Stimulated activated naive B cell treated with anti-CD40 and anti-IgM and Interleukin-4, amounts not matched to agents 10 μg/mL and 1 μg/mL and 100 μg/mL, for 72 hours (primary cell): Measurements from ENCODE around the gene SYT15.
A peak's percentile ranks its signal among the peaks of the same experiment; 100 is the strongest.
"Not testable (repeated sequence)": the region's sequence is repeated elsewhere in the genome, so short reads cannot be mapped to it uniquely, and the experiment has no call there.

Source experiments
- ATAC-seq, 2 donors: fragments of 150-1000 bp; cut with Tn5 transposase; replicated peaks; 2 replicates each; pipeline ENCODE4 v1.10.0; 2021; ENCODE audit warnings: moderate library complexity in 1 of 2
- DNase-seq: peaks from one replicate; pipeline ENCODE4 v3.0.0; 2021
- H3K27ac Mint-ChIP-seq: one replicate; pipeline ENCODE4 v1.8.0; 2022; ENCODE audit warnings: mild to moderate bottlenecking, mixed read lengths
- H3K27me3 Mint-ChIP-seq, 2 donors: one replicate each; pipeline ENCODE4 v1.8.0; 2022; ENCODE audit warnings: mixed read lengths in 2 of 2
- H3K36me3 Mint-ChIP-seq, 2 donors: one replicate each; pipeline ENCODE4 v1.8.0; 2022; ENCODE audit warnings: mixed read lengths in 2 of 2, mild to moderate bottlenecking in 1 of 2
- H3K4me1 Mint-ChIP-seq, 2 donors: one replicate each; pipeline ENCODE4 v1.8.0; 2022; ENCODE audit warnings: mixed read lengths in 2 of 2, mild to moderate bottlenecking in 1 of 2
- H3K4me3 Mint-ChIP-seq, 2 donors: one replicate each; pipeline ENCODE4 v1.8.0; 2022; ENCODE audit warnings: mild to moderate bottlenecking in 2 of 2, mixed read lengths in 2 of 2, moderate library complexity in 1 of 2
- H3K9me3 Mint-ChIP-seq, 2 donors: one replicate each; pipeline ENCODE4 v1.8.0; 2022; ENCODE audit warnings: mixed read lengths in 2 of 2, mild to moderate bottlenecking in 1 of 2

Gene SYT15

GRCh38 chr10:46578474-46579178, at the start of gene SYT15:
TSS of gene SYT15 (plus strand) at chr10:46579128. CDS start at chr10:46579169, 41 bp downstream.
- not testable (repeated sequence) for H3K9me3 Mint-ChIP-seq, H3K27me3 Mint-ChIP-seq, H3K4me1 Mint-ChIP-seq, H3K4me3 Mint-ChIP-seq, H3K36me3 Mint-ChIP-seq, H3K27ac Mint-ChIP-seq, DNase-seq
- ATAC-seq: peak in 1 of 2 donors; percentile 28

- H3K27ac Mint-ChIP-seq, H3K4me1 Mint-ChIP-seq, H3K27me3 Mint-ChIP-seq, ATAC-seq, H3K36me3 Mint-ChIP-seq, DNase-seq, H3K4me3 Mint-ChIP-seq, H3K9me3 Mint-ChIP-seq: not testable (repeated sequence)
Observed at GRCh38 chr10:46529742-46530141, 49.2 kb upstream of the SYT15 start.

DNA sequence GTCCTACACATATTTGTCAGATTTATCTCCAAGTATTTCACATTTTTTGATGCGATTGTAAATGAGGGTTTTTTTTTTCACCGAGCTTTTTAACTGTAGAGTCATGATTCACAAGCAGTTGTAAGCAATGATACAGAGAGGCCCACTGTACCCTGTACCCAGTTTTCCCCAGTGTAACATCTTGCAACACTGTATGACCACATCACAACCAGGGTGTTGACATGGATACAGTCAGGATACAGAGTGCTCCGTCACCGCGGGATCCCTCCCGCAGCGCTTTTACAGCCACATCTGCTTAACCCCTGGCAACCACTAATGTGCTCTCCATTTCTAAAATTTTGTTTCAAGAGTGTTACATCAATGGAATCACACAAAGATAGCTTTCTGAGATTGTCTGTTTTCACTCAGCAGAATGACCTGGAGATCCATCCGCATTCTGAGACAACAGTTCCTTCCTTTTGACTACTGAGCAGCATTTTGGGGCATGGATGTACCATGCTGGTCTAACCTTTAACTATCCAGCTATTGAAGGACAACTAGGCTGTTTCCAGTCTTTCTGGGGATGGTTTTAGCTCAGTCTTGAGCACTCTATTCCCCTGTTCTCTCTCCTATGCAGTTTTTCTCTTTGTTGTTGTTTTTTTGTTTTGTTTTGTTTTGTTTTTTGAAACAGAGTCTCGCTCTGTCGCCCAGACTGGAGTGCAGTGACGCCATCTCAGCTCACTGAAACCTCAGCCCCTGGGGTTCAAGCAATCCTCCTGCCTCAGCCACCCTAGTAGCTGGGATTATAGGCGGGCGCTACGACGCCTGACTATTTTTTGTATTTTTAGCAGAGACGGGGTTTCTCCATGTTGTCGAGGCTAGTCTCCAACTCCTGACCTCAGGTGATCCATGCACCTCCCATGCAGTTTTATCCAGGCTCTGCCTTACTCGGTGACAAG, 48.4 kb upstream of the SYT15 start:
- Mint-ChIP-seq H3K9me3 (peaks cover 0 to 1% of the 10 kb centered on the region in 2 donors), H3K36me3 (no peaks in the 10 kb centered on the region), H3K27ac (no peak overlapping the region), H3K4me3 (no peak overlapping the region), H3K4me1 (no peaks in the 10 kb centered on the region), H3K27me3 (no peaks in the 10 kb centered on the region)
- DNase-seq (no peak), ATAC-seq (no peak)

GRCh38 chr10:46532256-46532655, 46.7 kb upstream of the SYT15 start:
- not testable (repeated sequence) for ATAC-seq, H3K36me3 Mint-ChIP-seq, H3K4me1 Mint-ChIP-seq, H3K9me3 Mint-ChIP-seq, H3K4me3 Mint-ChIP-seq, DNase-seq, H3K27ac Mint-ChIP-seq
- peaks cover 6 to 12% of the 10 kb centered on the region in 2 donors for H3K27me3 Mint-ChIP-seq

- Mint-ChIP-seq H3K27ac (no peak overlapping the region), H3K4me1 (no peaks in the 10 kb centered on the region), H3K27me3 (peaks cover 22 to 30% of the 10 kb centered on the region in 2 donors)
Observed at GRCh38 chr10:46534828-46535524, 44.0 kb upstream of the SYT15 start.

GRCh38 chr10:46536171-46536570, 42.8 kb upstream of the SYT15 start:
- H3K36me3 Mint-ChIP-seq: no peaks in the 10 kb centered on the region
- H3K4me3 Mint-ChIP-seq: no peak overlapping the region
- peaks cover 32 to 41% of the 10 kb centered on the region in 2 donors for H3K27me3 Mint-ChIP-seq
- H3K4me1 Mint-ChIP-seq: peaks cover 0 to 5% of the 10 kb centered on the region in 2 donors
- no peak for DNase-seq
- H3K27ac Mint-ChIP-seq: no peak overlapping the region
- ATAC-seq: no peak
- peaks cover 0 to 1% of the 10 kb centered on the region in 2 donors for H3K9me3 Mint-ChIP-seq

More at GRCh38 chr10:46534828-46535524, 44.0 kb upstream of the SYT15 start:
- Mint-ChIP-seq H3K36me3 (no peaks in the 10 kb centered on the region), H3K4me3 (no peak overlapping the region), H3K9me3 (peaks cover 0 to 1% of the 10 kb centered on the region in 2 donors)
- DNase-seq (no peak), ATAC-seq (no peak)

GRCh38 chr10:46536781-46537180, 42.1 kb upstream of the SYT15 start:
- no peak for DNase-seq
- H3K36me3 Mint-ChIP-seq: no peaks in the 10 kb centered on the region
- H3K9me3 Mint-ChIP-seq: peaks cover 0 to 1% of the 10 kb centered on the region in 2 donors
- H3K27me3 Mint-ChIP-seq: peaks cover 32 to 41% of the 10 kb centered on the region in 2 donors
- peaks cover 0 to 5% of the 10 kb centered on the region in 2 donors for H3K4me1 Mint-ChIP-seq
- H3K27ac Mint-ChIP-seq: no peak overlapping the region
- ATAC-seq: no peak
- H3K4me3 Mint-ChIP-seq: no peak overlapping the region

DNA sequence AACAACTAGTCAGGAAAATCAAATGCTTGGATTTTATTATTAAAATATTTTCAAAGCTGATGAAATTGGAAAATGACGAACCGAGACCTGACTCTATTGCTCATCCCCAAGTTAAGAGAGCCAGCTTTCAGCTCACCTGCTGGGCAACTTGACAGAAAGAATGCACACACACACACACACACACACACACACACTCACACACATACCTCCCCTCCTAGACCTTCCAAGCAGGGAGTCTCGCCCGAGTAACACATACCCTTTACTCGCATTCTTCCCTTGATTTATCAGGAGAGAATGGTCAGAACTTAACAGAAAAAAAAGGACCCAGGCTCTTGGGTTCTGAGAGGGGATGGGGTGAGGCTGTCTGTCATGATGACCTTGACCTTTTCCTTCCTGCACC, 41.6 kb upstream of the SYT15 start:
- Mint-ChIP-seq H3K27ac (no peak overlapping the region), H3K4me1 (peaks cover 0 to 5% of the 10 kb centered on the region in 2 donors), H3K4me3 (no peak overlapping the region), H3K9me3 (peaks cover 0 to 1% of the 10 kb centered on the region in 2 donors), H3K27me3 (peaks cover 35 to 47% of the 10 kb centered on the region in 2 donors), H3K36me3 (no peaks in the 10 kb centered on the region)
- DNase-seq: no peak
- ATAC-seq: no peak

GRCh38 chr10:46538155-46538554, 40.8 kb upstream of the SYT15 start:
- DNase-seq: no peak
- no peak for ATAC-seq
- Mint-ChIP-seq H3K4me1 (peaks cover 0 to 5% of the 10 kb centered on the region in 2 donors), H3K36me3 (no peaks in the 10 kb centered on the region), H3K27me3 (peaks cover 40 to 55% of the 10 kb centered on the region in 2 donors), H3K9me3 (peaks cover 0 to 1% of the 10 kb centered on the region in 2 donors), H3K4me3 (no peak overlapping the region), H3K27ac (no peak overlapping the region)

- no peaks in the 10 kb centered on the region for H3K36me3 Mint-ChIP-seq
- DNase-seq (no peak), ATAC-seq (no peak)
- H3K4me1 Mint-ChIP-seq: peaks cover 0 to 5% of the 10 kb centered on the region in 2 donors
- no peak overlapping the region for H3K27ac Mint-ChIP-seq
- no peaks in the 10 kb centered on the region for H3K9me3 Mint-ChIP-seq
- no peak overlapping the region for H3K4me3 Mint-ChIP-seq
- H3K27me3 Mint-ChIP-seq: peaks cover 42 to 58% of the 10 kb centered on the region in 2 donors
Observed at GRCh38 chr10:46538717-46539426, 40.1 kb upstream of the SYT15 start.

DNA sequence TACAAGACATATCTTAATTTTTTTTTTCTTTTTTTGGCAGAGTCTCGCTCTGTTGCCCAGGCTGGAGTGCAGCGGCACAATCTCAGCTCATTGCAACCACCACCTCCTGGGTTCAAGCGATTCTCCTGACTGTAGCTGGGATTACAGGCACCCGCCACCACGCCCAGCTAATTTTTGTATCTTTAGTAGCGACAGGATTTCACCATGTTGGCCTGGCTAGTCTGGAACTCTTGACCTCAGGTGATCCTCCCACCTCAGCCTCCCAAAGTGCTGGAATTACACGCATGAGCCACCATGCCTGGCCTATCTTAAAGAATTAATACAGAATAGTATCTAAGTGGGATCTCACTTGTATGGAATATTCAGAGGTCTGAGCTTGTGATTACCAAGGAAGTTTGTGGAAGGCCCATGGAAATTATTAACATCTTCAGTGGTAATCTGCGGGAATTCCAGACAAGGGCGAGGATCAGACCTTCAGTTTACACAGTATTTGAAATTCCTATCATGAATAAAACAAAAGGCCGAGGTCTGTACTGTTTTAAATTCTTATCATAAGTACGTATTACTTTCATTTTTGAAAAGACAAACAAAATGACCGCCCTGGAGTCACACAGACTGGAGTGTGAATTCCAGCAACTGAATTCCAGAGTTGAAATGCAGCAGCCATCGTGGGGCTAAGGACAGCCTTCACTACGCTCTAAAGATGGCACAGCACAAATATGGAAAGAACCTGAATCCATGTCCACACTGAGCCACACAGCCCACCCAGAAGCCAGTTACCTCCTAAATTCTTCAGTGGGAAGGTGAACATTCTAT, 39.1 kb upstream of the SYT15 start:
- H3K4me3 Mint-ChIP-seq: no peak overlapping the region
- ATAC-seq: no peak
- peaks cover 0 to 5% of the 10 kb centered on the region in 2 donors for H3K4me1 Mint-ChIP-seq
- no peak for DNase-seq
- no peaks in the 10 kb centered on the region for H3K9me3 Mint-ChIP-seq
- peaks cover 42 to 68% of the 10 kb centered on the region in 2 donors for H3K27me3 Mint-ChIP-seq
- no peak overlapping the region for H3K27ac Mint-ChIP-seq
- H3K36me3 Mint-ChIP-seq: no peaks in the 10 kb centered on the region

DNA sequence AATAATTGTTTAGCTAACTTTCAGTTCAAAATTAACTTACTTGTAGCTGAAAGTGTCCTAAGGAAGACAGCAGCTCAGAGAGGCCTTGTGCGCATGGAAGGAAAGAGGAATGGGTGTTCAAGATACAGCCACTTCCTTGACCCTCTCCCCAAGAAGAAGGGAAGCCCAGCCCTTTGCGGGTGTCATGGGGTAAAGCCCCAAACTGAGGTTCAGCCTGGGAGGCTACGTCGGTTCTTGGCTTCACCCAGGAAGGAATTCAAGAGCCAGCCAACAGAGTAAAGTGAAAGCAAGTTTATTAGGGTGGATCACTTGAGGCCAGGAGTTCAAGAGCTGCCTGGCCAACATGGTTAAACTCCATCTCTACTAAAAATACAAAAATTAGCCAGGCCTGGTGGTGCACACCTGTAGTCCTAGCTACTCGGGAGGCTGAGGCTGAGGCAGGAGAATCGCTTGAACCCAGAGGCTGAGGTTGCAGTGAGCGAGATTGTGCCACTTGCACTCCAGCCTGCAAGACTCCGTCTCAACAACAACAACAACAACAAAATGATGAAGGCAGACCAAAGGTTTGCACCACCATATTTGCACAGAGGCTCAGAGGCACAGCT, 38.4 kb upstream of the SYT15 start:
- Mint-ChIP-seq H3K36me3 (no peaks in the 10 kb centered on the region), H3K4me1 (peaks cover 0 to 5% of the 10 kb centered on the region in 2 donors), H3K9me3 (no peaks in the 10 kb centered on the region), H3K27me3 (peaks cover 42 to 68% of the 10 kb centered on the region in 2 donors), H3K27ac (no peak overlapping the region), H3K4me3 (no peak overlapping the region)
- DNase-seq (no peak), ATAC-seq (no peak)
